ENCODE measurements around the gene KIAA0513. TPM values are rescaled to one million over a fixed set of nuclear protein-coding genes. Genes with fewer than 3 reads are reported as not detected.
A peak's percentile ranks its signal among the peaks of the same experiment; 100 is the strongest.

Gene KIAA0513
- total and polyA plus RNA-seq, 10 of the 15 experiments (the other 5 are each of a cell fraction or from before 2014, with no cell fraction given): 0.14 to 5.8 (median 2.0) TPM

DNA sequence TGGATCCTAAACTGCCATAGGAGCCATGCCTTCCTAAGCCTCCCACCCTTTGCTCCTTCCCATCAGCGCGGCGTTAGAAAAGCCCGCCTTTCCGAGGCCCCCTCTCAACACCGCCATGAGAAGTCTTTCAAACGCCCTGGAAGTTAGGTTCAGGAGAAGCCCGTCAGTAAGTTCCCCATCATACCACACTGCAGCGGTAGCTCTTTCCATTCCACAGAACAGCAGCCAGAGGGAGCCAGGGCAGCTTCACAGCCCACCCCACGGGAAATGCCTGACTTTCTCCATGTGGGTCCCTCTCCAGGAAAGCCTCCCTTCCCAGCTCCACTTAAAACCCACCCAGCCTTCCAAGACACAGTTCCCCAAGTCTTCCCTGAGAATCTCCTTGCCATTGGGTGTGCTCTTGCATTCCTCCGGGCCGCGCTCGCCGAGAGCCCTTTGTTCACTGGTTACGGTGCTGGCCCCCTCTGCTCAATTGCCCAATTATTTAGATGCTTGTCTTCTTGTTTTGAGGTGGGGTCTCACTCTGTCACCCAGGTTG lies 28.7 kb downstream of the KIAA0513 start (continued):
- TF ChIP-seq, protein P1, sequence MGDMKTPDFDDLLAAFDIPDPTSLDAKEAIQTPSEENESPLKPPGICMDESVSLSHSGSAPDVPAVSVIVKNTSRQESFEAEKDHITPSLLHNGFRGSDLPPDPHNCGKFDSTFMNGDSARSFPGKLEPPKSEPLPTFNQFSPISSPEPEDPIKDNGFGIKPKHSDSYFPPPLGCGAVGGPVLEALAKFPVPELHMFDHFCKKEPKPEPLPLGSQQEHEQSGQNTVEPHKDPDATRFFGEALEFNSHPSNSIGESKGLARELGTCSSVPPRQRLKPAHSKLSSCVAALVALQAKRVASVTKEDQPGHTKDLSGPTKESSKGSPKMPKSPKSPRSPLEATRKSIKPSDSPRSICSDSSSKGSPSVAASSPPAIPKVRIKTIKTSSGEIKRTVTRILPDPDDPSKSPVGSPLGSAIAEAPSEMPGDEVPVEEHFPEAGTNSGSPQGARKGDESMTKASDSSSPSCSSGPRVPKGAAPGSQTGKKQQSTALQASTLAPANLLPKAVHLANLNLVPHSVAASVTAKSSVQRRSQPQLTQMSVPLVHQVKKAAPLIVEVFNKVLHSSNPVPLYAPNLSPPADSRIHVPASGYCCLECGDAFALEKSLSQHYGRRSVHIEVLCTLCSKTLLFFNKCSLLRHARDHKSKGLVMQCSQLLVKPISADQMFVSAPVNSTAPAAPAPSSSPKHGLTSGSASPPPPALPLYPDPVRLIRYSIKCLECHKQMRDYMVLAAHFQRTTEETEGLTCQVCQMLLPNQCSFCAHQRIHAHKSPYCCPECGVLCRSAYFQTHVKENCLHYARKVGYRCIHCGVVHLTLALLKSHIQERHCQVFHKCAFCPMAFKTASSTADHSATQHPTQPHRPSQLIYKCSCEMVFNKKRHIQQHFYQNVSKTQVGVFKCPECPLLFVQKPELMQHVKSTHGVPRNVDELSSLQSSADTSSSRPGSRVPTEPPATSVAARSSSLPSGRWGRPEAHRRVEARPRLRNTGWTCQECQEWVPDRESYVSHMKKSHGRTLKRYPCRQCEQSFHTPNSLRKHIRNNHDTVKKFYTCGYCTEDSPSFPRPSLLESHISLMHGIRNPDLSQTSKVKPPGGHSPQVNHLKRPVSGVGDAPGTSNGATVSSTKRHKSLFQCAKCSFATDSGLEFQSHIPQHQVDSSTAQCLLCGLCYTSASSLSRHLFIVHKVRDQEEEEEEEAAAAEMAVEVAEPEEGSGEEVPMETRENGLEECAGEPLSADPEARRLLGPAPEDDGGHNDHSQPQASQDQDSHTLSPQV (IDR thresholded peaks at IDR 0.05): no peak
- no peak for TF ChIP-seq PBX3 (IDR thresholded peaks at IDR 0.05; ENCODE audit: insufficient replicate concordance, low read depth, low read length)

DNA sequence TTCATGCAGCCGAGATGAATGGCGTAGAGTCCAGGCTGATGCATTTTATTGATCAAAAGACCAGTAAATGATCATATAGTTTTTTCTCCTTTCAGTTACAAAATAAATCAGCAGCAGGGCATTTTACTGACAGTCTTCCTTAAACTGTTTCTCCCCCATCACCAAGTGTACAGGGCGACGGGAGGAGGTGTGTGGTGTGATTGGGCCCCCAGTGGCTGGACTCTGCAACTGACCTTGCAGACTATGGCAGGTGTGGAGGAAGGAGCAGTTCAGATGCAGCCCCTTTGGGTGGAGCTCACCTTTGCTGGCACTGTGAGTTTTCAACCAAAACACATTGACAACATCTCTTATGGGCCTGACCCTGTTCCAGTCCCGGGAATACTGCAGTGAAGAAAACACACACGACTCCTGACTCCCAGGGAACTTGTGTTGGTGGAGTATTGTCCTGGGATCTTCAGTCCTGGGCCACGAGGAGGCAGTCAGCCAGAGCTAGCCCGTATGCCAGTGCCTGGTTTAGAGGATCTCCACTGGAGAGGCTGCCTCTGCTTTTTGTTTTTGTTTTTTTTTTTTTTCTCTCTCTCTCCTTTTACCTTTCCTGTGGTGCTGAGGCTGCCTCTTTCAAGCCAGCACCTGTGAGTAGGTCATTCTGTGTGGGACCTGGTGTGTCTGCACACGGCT lies 29.8 kb downstream of the KIAA0513 start:
- Histone ChIP-seq H3K4me1 (ENCODE audit: control insufficient read depth, insufficient read depth, low read length) (peaks cover 48% of the 10 kb centered on the region), H3K9ac (ENCODE audit: control insufficient read depth, insufficient read depth, low read length) (no peak overlapping the region), H3K4me3 (no peak overlapping the region), H3K4me2 (ENCODE audit: control insufficient read depth, insufficient read depth) (peak overlapping the region; percentile 63), H2AFZ (ENCODE audit: control insufficient read depth, low read depth, low read length) (peak overlapping the region; percentile 15), H3K27ac (ENCODE audit: control insufficient read depth, insufficient read depth) (peak overlapping the region; percentile 35; the same call in 1 of the 2 replicates), H3K36me3 (ENCODE audit: control insufficient read depth in 2 of 2, insufficient read depth in 2 of 2, low read length in 1 of 2) (no peaks in the 10 kb centered on the region), H3K79me2 (ENCODE audit: control insufficient read depth, insufficient read depth, low read length) (no peaks in the 10 kb centered on the region; the same call in 1 of the 2 replicates), H4K20me1 (ENCODE audit: control insufficient read depth, insufficient read depth) (no peaks in the 10 kb centered on the region), H3K27me3 (replicated peaks in 1 of 2; ENCODE audit: control insufficient read depth in 2 of 2, insufficient read depth in 2 of 2, low read length in 1 of 2) (no peaks in the 10 kb centered on the region), H3K9me3 (replicated peaks; ENCODE audit: control insufficient read depth, insufficient read depth, low read length) (no peaks in the 10 kb centered on the region)
- BruUV-seq (replicated peaks): no TSS peak
- ChIA-PET SMC1A (ENCODE audit: uncharacterized antibody, unreplicated experiment) (interaction anchor here (2.9 kb wide), 1 partner anchor 29 kb away, joined by 8 read pairs; the partner anchor contains the start of gene KIAA0513), POLR2A (no interaction called here), CTCF (interaction anchor here (1.4 to 3.9 kb wide), 5 partner anchors 26 to 100 kb away, joined by 4 to 27 read pairs (median 8); partner anchors contain the start of gene KIAA0513), RAD21 (ENCODE audit: unreplicated experiment) (no interaction called here)
- in situ Hi-C loops (cut with MboI): no loop called here
- 68% methylated on average over 9 of the region's 9 CpGs for WGBS (ENCODE audit: insufficient coverage, insufficient replicate concordance, low lambda C conversion rate, missing lambda C conversion rate)
- no peak for DNase-seq (ENCODE audit: low read depth, low spot score)
- intact Hi-C loops (cut with micrococcal nuclease; ENCODE audit: unreplicated experiment): loop anchor here (2.0 kb wide), 1 partner anchor 25 kb away; no protein-coding TSS in a partner anchor
- peak; percentile 58 for ATAC-seq
- no peak for FAIRE-seq
- TF ChIP-seq, protein P2, sequence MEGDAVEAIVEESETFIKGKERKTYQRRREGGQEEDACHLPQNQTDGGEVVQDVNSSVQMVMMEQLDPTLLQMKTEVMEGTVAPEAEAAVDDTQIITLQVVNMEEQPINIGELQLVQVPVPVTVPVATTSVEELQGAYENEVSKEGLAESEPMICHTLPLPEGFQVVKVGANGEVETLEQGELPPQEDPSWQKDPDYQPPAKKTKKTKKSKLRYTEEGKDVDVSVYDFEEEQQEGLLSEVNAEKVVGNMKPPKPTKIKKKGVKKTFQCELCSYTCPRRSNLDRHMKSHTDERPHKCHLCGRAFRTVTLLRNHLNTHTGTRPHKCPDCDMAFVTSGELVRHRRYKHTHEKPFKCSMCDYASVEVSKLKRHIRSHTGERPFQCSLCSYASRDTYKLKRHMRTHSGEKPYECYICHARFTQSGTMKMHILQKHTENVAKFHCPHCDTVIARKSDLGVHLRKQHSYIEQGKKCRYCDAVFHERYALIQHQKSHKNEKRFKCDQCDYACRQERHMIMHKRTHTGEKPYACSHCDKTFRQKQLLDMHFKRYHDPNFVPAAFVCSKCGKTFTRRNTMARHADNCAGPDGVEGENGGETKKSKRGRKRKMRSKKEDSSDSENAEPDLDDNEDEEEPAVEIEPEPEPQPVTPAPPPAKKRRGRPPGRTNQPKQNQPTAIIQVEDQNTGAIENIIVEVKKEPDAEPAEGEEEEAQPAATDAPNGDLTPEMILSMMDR (IDR thresholded peaks at IDR 0.05 in 2 of 3, conservative IDR thresholded peaks at IDR 0.05 in 1 of 3; ENCODE audit: control insufficient read depth in 2 of 3, extremely low read depth in 1 of 3, insufficient read depth in 1 of 3, low read depth in 3 of 3, low read length in 3 of 3): peak in 2 of 3 experiments; percentile 31 to 52; a peak in 2 of 6 replicates
- TF ChIP-seq, protein P3, sequence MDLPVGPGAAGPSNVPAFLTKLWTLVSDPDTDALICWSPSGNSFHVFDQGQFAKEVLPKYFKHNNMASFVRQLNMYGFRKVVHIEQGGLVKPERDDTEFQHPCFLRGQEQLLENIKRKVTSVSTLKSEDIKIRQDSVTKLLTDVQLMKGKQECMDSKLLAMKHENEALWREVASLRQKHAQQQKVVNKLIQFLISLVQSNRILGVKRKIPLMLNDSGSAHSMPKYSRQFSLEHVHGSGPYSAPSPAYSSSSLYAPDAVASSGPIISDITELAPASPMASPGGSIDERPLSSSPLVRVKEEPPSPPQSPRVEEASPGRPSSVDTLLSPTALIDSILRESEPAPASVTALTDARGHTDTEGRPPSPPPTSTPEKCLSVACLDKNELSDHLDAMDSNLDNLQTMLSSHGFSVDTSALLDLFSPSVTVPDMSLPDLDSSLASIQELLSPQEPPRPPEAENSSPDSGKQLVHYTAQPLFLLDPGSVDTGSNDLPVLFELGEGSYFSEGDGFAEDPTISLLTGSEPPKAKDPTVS (IDR thresholded peaks at IDR 0.05; ENCODE audit: low read depth, low read length): no peak
- TF ChIP-seq EED (IDR thresholded peaks at IDR 0.05; ENCODE audit: low read depth): no peak
- TF ChIP-seq FOXM1 (IDR thresholded peaks at IDR 0.05; ENCODE audit: low read depth, low read length): no peak
- TF ChIP-seq RELA (IDR thresholded peaks at IDR 0.05; ENCODE audit: borderline replicate concordance, partially characterized antibody): no peak
- TF ChIP-seq, protein P4, sequence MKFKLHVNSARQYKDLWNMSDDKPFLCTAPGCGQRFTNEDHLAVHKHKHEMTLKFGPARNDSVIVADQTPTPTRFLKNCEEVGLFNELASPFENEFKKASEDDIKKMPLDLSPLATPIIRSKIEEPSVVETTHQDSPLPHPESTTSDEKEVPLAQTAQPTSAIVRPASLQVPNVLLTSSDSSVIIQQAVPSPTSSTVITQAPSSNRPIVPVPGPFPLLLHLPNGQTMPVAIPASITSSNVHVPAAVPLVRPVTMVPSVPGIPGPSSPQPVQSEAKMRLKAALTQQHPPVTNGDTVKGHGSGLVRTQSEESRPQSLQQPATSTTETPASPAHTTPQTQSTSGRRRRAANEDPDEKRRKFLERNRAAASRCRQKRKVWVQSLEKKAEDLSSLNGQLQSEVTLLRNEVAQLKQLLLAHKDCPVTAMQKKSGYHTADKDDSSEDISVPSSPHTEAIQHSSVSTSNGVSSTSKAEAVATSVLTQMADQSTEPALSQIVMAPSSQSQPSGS (IDR thresholded peaks at IDR 0.05; ENCODE audit: low read length): no peak

All from GM12878 (cell line).